ELR (cell line): Measurements from ENCODE around the gene AFAP1L2.

Experiments
- DNase-seq: peaks from one replicate; pipeline ENCODE4 v3.0.0-alpha.2; 2015; ENCODE audit warnings: low read depth

AFAP1L2 gene, protein sequence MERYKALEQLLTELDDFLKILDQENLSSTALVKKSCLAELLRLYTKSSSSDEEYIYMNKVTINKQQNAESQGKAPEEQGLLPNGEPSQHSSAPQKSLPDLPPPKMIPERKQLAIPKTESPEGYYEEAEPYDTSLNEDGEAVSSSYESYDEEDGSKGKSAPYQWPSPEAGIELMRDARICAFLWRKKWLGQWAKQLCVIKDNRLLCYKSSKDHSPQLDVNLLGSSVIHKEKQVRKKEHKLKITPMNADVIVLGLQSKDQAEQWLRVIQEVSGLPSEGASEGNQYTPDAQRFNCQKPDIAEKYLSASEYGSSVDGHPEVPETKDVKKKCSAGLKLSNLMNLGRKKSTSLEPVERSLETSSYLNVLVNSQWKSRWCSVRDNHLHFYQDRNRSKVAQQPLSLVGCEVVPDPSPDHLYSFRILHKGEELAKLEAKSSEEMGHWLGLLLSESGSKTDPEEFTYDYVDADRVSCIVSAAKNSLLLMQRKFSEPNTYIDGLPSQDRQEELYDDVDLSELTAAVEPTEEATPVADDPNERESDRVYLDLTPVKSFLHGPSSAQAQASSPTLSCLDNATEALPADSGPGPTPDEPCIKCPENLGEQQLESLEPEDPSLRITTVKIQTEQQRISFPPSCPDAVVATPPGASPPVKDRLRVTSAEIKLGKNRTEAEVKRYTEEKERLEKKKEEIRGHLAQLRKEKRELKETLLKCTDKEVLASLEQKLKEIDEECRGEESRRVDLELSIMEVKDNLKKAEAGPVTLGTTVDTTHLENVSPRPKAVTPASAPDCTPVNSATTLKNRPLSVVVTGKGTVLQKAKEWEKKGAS

DNA sequence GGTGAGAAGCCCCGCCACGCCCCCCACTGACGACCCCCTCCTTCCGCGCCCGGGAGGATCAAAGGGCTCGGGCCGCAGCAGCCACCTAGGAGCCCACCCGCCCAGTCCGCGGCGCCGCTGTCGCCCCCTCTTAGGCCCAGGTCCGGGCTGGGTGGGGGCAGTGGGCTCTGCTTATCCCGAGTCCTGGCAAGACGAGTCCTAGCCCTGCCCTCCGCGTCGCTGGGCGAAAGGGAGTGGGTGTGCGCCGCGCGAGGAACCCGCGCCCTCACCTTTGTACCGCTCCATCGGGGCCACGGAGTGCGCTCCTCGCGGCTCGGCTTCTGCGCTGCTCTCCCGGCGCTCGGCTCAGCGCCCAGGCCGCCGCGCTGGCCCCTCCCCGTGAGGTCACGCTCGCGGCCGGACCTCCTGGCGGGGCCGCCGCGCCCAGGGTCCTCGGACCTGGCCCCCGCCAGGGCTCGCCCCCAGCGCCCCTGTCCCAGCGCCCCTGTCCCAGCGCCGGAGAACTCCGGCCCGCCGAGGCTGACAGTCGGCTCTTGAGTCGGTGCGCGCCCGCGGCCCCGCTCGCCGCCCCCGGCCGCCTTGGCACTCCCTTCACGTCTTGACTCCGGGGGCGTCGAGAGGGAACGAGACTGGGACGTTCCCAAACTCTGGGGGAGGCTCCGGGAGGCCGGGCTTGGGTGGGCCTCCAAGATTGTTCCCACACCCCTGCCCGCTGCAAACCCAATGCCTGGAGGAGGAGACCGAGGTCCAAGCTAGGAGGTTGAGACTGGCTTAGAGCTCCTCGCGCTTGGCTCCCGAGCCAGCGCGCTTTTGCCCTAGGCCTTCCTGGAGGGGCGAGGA lies at the start of gene AFAP1L2:
AFAP1L2 (minus strand) TSS at position 332 of the 840 bp plus-strand sequence; CDS start at position 285, 47 bp downstream.
- no peak for DNase-seq

DNA sequence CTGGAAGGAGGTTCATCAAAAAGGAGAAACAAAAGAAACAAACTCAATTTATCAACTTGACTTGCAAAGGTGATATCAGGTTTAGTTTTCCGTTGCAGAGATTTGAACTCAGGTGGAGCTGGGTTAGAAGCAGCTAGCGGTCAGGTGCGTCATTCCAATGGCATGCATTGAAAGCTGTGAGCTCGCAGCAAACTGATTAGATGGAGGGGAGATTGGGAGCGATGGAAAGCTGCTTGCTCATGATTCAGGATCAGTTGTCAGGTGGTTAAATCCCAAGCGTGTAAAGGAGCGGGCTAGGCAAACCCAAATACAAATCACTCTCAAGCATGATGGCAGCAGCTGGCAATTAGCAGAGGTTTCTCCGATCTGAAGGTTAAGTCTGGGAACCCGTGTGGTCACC lies 49.3 kb upstream of the AFAP1L2 start:
- DNase-seq = no peak

DNA sequence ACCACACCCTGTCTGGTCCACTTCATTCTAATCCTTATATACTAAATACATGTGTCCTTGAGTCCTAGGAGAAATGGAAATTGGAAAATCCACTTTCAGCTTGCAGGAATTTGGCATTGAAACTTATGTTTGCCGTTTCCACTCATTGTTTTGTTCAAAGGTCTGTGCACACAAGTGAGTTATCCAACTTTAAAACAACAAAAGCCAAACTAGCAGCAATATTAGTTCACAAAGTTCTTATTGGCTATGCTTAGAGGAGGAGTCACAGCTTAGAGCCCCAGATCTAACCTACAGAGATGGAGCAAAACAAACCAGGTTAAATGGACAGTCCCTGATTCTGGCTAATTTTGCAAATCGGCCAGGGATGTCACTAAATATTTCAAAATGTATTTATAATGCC lies 44.6 kb upstream of the AFAP1L2 start:
- no peak for DNase-seq

DNA sequence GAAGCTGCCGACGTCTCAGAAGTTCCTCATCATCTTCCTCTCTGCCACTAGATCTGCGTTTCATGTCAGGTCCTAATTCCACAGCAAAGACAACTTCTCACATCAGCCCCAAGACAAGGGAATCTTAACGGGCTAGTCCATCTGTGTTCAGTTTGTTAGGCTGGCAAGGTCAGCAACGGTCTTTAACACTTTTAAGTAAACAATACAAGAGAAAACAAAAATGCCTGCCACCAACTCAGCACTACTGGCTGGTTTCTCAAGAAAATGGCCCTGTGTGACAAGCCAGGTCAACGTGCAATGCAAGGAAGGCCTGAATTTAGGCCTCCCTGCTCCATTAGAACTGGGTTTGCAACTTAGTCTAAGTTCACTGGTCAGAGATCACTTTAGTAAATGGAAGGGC lies 41.0 kb upstream of the AFAP1L2 start:
- no peak for DNase-seq

DNA sequence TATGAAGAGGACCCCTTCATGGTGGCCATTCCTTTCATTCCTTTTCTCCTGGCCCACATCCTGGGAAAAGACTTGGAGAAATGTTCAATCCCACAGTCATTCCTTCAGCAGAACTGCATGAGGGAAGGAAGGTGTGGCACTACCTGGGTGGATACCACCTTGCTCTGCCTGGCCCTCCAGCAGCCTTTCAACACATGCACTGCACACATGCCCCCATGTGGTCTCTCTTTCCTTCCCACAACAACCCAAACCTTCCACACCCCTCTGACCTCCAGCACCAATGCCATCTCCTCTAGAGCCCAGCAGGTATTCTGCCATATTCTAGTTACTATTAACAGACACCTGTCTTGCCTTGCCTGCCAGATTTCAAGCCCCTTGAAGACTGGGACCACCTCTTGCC lies 40.5 kb upstream of the AFAP1L2 start:
- no peak for DNase-seq

DNA sequence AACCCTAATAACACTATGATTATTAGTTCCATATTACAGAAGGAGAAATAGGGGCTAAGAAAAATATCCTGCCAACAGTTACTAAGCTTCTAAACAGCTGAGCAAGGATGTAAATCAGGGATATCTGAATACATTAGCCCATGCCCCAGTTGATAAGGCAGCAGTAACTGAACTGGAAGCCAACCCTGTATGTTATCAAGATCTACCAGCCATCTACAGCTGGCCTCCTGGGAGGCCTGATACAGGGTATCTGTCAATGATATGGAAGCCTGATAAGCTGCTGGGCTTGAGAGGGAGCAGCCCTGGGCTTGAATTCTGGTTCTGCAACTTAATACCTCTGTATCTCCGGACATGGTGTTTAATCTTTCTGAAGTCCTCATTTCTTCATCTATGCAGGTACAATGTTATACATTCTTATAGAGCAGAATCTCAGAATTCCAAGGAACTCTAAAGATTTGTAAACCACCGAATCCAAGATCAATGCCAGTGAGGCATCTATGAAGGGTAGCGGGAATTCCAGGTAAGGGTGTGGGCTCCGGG lies 37.9 kb upstream of the AFAP1L2 start:
- DNase-seq = no peak

DNA sequence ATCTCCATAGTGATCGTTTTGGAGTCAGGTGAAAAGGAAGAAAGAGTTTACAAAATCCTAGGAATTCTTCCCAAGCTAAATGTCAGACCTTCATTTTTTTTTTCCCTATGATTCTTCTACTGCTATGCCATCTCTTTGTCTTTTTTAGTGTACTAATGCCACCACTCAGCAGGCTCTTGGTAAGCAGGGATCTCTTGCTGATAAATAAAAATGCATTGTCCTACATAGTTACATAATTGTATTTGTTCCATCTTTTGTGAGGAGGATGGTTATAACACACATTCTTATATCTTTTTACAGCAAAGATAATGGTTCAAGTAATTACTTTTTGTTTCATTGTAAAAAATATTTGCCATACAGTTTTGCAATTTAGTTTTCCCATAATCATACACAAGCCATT lies 36.8 kb upstream of the AFAP1L2 start:
- no peak for DNase-seq

DNA sequence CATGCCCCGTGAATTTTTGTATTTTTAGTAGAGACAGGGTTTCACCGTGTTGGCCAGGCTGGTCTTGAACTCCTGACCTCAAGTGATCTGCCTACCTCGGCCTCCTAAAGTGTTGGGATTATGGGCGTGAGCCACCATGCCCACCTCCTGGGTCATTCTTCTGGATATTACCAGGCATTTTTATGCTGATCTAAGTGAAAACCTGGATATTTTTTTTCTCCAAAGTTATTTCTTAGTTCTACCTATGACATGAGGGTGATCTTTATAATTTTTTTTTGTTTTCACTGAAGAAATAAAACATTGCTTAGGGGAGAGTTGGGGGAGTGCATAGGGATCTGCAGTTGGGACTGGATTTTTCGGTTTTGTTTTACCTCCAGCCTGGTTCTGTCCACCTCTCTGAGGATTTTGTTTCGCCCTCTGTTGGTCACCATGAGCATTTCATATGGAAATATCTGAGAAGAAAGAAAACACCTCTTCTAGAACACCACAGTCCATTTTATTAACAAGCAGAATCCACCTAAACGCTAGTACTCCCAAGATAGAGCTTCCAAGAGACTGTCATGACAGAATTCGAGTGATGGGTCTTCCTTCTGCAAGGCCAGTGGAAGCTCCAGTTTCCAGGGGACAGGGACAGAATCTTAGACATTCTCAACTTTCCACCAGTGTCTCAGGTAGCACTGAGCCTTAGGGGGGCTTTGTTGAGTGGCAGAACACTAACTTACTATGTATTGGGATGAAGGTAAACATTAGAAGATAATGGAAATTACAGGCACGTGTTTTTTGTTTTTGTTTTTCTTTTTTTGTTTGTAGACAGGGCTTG lies 33.4 kb upstream of the AFAP1L2 start:
- DNase-seq = peak; percentile 56

DNA sequence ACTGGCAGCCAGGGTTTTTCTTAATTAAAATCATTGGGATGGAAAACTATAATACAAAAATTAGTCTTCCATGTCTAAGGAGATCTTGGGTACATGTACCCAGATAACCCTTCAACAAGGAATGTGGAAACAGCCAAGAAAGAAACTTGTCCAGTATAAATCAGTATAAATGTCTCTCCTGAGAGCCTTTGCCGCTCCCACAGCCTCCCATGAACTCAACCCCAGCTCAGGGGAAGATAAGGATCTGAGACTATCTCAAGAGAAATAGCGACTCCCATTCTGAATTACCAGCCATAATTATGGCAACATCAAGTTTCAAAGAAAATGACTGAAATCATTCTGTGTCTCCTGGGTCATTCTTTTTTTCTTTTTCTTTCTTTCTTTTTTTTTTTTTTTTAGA lies 32.6 kb upstream of the AFAP1L2 start:
- DNase-seq = no peak

DNA sequence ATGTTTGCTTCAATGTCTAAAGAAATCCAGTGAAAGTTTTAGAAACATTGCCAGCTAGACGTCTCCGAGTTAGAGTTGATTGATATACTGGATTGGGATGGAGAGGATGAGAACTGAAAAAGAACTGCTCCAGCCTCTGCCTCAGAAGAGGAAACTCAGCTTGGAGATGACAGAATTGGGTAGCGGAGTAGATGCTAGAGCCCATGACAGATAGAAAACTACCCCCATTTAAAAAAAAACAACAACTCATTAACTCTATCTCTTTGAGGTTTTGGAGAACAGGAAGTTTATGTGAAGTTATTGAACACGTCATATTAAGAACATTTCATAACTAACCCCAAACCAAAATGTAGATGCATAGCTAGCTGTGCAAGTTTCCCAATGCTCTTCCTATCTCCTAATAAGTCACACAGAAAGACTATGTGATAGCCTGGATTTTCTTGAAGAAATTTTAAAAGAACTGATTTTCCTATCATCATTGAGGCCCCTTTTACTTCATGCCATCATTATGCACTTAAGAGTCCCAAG lies 28.3 kb upstream of the AFAP1L2 start:
- peak; percentile 55 for DNase-seq

DNA sequence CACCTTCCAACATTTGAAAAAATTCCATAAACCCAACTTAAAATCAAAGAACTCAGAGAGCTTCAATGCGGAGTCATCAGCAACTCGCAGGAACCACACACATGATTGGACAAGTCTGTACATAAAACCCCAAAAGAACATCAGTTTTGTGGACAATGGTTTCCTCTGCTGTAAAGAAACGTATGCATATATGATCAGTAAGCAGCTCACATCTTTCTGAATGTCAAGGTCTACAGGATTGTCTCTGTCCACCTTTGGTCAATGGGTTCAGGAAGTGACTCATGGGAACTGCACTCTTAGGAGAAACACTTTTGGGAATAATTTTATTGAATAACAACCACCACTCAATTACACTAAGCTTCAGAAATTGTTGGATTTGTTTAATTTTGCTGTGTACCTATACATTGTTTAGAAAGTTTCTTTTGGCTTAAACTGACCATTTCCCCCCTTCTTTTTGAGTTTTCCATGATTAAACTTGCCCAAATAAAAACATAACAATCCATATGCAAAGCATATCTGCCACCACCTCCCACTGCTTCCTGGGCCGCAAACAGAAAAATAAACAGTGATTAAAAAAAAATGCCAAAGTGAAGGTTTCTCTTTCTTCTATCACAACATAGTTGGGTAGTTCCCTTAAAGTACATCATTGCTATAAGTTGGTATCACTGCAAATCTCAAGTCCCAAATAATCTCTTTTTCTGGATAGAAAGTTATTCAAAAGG lies 27.3 kb upstream of the AFAP1L2 start:
- DNase-seq = no peak

DNA sequence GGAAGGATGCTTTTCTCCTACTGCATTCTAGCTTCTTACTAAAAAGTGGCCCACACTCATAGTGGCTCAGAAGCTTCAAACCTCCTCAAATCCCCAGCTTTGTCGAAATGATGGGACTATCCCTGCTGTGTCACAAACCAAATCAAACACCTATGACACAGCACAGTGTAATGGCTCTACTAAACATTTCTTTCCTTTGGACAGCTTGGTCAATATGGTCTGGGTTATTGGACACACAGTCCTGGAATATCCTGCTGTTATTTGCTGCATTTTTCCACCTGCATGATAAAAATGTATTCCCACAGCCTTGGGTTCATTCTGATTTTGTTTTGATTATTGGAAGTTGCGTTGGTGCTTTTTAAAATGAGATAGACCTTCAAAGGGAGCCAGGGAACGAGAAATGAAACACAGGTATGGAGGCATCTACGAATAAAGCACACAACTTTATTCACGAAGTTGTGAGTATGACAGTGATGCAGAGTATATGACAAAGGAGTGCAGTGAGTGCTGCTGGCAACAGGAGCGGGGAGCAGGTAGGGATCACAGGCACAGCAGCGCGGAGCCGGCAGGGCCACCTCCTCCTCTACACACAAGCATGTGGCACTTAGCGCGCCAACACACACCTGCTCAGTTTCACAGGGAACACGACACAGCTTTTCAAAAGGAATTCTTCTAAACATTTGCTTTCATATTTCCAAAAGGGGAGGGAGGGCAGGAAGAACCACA lies 26.5 kb upstream of the AFAP1L2 start:
- no peak for DNase-seq

DNA sequence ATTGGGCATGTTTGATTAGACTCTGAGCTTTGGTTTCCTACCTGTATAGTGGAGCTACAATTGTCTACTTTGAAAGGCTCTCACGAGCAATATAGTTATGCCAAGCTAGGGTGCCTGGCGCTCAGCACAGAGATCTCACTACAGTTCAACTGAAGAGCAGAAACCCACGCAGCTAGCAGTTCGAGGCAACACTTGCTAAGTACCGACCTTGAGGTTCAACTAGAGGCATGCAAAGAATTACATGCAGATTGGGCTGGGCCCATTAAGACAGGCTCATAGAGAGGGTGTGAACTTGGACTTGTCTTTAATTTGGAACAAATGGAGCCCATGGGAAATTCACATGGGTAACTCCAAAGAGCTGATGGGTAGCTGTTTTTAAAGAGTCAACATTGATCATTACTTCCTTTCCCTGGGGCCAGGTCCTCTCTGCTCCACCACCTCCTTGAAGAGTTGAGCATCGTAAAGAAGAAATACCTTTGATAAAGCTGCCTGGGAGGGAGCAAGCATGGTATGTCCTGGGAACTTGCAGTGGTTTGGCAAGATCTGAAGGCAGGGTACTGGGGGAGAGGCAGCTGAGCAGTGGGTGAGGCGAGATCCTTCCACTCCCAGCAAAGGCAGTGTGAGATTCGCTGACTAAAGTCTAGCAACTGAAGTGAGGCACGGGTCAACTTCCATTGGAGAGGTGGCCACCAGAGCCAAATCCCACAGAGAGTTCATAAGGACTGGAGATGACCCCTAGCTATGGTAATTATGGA lies 25.5 kb upstream of the AFAP1L2 start:
- DNase-seq = no peak

DNA sequence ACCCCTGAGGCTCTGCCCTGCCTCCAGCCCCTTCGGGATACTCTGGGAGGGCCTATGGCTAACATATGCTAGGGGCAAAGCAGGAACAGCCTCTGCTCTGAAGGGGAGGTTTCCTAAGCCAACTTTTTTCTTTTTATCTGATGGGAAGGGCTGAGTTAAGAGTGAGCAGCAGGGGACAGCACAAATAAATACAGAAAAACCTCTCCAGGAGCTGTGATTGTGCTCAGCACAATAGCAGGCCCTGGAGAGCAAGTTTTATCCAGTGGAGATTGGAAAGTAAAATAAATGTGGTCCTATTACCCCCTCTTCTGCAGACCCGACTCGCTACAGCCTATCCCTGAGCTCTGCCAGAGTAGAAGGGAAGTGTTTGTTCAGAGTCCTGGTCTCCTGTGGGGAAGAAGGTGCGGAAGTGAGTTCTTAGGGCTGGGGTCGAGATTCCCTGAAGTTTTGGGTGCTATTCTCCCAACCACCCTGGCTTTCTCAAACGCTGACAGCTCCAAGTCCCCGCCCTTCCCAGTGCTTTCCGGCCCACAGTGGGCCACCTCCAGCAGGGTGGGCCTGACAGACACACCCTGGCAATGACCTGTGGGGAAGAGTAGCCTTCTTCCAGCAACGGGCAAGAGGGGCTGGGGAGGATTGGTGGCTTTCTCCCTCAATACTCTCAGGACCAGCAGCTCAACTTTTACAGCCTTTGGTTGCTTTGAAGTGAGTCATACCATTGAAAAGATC lies 23.0 kb upstream of the AFAP1L2 start:
- DNase-seq = no peak

DNA sequence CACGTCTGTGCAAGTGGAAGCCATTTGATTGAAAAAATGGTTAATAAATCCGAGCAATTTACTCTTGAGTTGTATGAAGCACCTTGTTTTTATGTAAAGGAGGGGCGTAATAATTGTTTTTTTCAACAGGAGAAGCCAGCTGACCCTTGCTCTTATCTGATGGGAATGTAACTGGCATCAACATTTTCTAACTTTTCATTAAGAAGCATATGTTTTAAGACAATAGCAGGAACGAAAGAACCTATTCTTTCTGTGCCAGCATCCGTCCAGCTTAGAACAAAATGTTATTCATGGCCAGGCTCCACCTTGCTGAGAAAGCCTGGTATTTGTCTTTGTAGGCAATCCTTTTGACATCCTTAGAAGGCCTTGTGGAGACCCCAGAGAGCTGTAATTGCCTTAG lies 22.2 kb upstream of the AFAP1L2 start:
- no peak for DNase-seq

DNA sequence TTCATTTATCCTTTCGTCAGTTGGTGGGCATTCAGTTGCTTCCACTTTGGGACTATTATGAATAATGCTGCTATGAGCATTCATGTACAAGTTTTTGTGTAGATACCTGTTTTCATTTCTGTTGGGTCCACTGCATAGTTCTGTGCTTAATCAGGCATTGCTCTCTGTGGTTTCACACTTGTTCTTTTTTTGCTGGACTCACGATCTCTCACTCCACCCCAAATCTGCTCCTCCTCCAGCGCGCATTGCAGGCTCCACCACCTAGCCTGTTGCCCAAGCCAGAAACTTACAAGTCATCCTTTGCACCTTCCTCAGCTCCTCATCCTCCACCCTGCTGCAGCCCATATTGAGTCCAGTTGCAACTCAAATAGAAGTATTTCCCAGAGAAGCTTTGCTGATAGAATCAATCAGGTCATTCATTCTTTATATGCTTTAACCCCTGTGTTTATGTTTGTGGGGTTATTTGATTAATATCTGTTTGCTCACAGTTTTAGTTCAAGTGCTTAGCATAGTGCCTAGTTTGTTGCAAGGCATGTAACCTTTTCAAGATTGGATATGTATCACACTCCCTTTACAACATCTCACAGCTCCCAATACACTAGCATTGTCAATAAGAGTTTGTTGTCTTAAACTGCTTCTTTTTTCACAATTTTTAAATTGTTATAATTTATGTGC lies 16.6 kb upstream of the AFAP1L2 start:
- DNase-seq = no peak

DNA sequence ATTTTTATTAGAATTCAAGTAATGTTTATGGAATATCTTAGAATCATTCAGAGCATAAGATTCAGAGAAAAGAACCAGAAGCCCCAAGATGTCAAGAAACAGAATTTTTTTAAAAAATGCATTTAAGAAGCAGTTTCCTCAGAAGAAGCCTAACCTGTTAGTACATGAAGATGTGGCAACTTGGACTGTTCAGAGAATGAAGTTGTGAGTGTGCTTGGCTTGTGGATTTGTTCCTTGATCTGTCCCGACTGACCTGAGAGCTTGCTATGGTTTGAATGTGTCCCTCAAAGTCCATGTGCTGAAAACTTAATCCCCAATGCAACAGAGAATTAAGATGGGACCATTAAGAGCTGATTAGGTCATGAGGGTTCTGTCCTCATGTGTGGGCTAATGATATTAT lies 13.8 kb upstream of the AFAP1L2 start:
- DNase-seq = no peak
